ENCODE data around the gene C1orf122.
"Not testable (repeated sequence)": the region's sequence is repeated elsewhere in the genome, so short reads cannot be mapped to it uniquely, and the experiment has no call there.

The C1orf122 gene

DNA sequence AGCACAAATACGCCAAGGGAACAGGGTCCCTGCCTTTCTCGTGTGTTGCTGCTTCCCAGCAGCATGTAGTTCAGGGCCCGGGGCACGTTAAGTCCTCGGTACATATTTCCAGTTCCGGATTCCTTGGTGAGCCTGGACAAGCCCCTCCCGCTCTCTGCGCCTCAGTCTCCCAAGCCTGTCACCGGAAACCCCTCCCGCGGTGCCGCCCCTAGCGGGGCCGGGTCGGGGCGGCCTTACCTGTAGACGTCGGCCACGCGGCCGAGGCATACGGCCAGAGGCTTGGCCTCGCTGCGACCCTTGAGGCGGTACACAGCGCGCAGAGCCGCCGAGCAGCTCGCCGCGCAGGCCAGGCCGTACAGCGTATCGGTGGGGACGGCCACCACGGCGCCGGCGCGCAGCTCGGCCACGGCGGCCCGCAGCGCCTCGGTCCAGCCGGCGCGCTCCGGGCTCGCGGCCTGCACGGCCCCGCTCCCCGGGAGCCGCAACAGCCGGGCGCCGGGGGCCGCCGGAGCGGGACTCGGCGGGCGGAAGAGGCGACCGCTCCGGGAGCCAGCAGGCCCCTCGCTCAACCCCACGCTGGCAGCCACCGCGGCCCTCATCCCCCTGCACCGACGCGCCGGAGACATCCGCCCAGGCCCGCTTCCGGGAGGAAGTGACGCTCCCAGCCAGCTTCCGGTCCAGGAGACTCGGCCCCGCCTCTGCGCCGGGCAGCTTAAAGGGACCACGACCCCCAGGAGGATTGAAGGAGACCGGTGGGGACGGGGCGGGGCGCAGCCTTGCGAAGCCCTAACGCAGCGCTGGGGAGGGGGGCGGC is at the start of gene C1orf122, which contains the start of gene YRDC:
TSS of gene C1orf122 (plus strand) at position 236 of the 814 bp plus-strand sequence. CDS start 615 bp downstream, outside the sequence.
TSS of gene YRDC (minus strand) at position 654 of the 814 bp plus-strand sequence. CDS start at position 626, 28 bp downstream.
- peak; percentile 93 for DNase-seq

DNA sequence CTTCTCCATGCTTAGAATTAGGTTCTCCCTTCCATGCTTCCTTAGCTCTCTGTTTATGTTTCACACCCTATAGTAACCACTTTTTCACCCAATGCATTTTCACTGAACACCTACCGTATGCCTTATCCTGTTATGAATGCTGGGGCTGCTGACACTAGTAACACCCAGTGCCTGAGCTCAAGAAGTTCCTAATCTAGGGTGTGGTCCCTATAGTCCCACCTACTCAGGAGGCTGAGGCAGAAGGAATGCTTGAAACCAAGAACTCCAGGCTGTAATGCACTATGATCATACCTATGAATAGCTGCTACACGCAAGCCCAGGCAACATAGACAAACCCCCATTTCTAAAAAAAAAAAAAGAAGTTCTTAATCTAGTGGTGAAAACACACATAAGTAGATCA is 48.1 kb upstream of the C1orf122 start:
- DNase-seq, result no peak

DNA sequence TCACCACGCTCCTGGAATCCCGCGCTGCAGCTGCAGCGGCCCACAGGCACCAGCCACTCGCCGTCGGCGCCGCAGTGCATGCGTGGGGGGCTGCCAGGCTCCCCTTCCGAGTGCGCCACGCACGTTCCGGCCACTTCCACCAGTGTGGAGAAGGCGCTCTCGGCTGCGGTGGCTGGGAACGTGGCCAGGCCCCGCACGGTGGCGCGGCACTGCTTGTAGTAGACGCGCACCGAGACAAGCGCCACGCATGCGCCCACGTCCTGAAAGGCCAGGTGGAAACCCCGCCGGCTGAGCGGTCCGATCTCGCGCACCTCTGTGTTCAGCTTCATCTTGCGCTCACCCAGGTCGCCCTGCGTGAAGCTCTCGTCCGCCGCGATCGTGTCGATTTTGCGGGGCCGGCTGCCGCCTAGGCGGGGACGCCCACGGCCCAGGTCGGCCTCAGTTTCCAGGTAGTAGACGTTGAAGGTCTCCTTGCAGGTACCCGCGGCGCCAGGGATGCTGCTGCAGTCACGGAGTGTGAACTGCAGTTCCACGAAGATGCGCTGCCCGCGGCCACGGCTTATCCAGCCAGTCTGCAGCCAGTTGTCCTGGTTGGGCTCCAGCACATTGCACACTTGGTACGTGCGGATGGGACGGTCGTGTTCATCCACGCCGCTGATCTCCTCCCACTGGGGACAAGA is 46.0 kb upstream of the C1orf122 start:
- no peak for DNase-seq

DNA sequence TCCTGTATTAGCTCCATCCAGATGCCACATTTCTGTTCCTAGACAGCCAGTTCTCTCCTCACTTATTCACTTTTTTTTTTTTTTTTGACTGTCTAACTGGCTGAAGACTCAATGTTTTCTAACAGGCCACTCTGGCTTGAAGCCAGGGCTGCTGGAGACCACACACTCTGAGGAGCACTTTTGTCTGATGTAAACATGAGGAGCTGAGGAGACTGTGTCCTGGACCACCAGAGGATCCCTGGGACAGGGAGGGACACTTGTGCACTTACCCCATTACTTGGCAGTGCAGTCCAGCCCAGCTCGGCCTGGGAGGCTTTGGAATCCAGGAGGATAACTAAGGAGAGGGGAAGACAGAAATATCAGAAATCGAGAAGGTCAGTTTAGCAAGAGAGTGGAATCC is 45.1 kb upstream of the C1orf122 start:
- no peak for DNase-seq

DNA sequence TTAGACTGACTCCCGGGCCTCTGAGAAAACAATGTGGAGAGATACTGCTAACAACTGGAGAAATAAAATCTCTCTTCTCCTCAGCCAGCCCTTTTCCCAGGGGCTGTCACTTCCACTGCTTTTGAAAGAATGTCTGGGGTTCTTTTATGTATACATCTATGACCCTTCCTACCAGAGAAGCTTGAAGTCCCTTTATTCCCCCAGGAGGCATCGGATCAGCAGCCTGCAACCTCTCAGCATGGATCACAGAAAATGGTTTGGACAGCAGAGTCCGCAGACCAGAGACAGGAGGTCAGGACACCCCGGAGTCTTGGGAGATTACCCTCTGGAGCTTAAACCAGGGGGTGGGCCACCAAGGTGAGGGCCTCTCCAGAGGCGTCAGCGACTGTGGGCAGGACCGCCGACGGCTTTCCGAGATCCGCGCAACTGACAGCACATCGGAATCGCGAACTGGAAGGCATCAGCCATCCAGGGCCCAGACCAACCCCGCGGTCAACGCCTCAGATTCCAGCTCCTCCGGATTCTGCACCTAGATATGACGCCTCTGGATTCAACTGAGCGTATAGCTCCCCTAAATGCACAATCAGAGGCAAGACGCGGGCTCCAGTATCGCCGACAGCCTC is 43.7 kb upstream of the C1orf122 start:
- no peak for DNase-seq

DNA sequence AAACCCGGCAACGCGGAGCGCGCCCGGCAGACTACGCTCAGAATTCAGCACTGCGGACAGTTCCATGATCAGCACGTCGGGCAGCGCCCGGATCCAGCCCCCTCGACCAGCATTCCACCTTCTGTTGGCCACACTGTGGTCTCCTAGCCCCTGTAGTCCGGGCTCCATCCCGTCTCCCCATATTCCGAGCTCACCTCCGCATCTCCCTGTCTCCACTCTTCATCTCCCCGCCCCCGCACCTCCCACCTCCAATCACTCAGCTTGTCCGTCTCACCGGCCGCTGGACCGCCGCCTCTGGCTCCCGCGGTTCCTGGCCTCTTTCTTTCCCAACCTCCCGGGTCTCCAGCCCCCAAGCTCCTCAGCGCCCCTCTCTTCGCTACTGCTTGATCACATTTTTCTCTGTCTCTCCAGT is 43.2 kb upstream of the C1orf122 start:
- no peak for DNase-seq

DNA sequence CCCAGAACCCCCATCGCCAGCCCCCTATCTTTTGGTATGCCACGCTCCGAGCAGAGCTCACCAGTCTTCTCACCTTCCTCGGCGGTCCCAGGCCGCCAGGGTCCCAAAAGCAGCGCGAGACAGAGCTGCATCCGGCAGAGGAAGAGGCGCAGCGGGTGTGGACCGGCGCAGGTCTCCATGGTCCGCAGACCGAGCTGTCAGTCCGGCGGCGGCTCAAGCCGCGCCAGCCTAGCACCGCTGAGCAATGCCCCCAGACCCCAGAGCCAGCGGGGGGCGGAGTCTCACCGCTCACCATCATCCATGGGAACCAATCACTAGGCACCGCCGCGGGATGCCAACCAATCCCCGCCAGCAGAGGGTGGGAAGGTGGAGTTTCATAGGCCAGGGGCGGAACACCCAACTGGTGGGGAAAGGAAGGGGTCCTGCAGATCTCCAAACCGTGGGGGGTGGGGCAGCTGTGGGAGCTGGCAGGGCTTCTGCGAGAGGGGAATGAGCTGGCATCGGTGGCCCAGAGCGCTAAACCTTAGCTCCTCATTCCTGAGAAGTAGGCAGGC is 42.6 kb upstream of the C1orf122 start, which contains the start of gene EPHA10:
TSS of gene EPHA10 (minus strand) at position 233 of the 554 bp plus-strand sequence. CDS start at position 179, 54 bp downstream.
- DNase-seq, result peak; percentile 80

DNA sequence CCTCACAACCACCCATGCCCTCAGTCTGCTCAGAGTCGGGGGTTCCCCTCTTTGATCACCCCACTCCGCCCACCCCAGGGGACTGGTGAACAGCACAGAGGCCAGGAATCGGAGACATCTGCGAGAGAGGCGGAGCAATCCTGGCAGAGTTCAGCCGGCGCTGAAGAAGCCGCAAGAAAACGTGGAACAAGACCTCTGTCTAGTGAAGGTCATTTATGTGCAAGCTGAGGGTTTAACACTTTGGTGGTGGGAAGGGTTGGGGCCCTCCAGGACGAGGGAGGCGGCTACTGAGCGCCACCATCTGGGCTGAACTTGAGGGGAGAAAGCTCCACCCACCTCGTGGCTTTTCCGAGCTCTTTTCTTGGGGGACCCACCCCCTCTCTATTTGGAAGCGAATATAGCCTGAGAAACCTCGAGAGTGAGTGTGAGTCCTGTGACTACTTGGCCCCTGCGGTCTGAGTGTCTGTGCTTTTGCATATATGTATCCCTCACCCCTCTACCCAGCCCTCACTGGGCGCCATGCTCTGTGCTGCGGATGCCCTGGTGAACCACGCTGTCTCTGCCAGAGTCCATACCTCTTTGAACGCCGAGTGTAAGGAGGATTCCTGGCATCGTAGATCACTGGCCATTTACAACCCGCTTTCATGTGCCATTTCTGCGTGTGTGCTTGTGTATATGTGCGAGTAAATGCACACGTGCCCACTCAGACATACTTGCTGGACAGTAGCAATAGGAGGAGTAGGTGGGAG is 41.5 kb upstream of the C1orf122 start:
- no peak for DNase-seq

DNA sequence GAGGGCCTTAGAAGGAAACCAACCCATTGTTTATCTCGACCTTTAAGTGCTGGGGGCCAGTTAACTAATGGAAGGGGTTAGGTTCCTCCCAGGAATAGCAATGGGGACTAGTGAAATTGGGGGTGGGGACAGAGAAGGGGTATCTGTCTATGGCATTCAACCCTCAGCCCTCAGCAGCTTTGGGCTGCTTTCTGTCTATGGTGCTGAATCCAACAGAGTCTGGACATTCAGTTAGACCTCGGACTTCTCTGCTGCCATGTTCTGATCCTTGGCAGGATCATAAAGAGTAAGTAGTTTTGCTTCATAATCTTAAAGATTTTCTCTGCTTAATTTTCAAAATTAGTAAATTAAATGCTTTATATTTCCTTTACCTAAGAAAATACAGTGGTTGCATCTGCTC is 40.1 kb upstream of the C1orf122 start:
- no peak for DNase-seq

DNA sequence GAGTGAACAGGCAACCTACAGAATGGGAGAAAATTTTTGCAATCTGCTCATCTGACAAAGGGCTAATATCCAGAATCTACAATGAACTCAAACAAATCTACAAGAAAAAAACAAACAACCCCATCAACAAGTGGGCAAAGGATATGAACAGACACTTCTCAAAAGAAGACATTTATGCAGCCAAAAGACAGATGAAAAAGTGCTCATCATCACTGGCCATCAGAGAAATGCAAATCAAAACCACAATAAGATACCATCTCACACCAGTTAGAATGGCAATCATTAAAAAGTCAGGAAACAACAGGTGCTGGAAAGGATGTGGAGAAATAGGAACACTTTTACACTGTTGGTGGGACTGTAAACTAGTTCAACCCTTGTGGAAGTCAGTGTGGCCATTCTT is 36.1 kb upstream of the C1orf122 start:
- not testable (repeated sequence) for DNase-seq

DNA sequence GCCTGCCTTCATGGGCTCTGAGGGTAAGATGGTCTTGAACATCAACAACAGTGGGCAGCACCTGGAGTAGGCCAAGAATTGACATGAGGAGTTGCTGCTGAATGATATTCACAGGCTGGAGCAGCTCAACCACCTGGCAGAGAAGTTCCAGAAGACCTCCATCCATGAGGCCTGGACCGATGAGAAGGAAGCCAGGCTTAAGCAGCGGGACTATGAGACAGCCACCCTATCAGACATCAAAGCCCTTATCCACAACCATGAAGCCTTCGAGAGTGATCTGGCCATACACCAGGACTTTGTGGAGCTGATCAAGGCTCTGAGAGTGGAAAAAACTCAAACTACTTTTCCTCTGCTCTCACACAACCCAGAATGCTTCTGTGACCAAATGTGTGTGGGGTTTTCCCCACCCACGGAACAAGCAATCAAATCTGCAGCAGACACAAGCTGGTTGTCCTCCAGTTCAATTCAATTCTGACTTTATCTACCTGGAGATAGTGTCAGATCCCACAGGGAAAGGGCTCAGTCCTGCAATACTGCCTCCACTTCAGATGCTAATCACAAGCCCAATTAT is 30.6 kb upstream of the C1orf122 start:
- no peak for DNase-seq

DNA sequence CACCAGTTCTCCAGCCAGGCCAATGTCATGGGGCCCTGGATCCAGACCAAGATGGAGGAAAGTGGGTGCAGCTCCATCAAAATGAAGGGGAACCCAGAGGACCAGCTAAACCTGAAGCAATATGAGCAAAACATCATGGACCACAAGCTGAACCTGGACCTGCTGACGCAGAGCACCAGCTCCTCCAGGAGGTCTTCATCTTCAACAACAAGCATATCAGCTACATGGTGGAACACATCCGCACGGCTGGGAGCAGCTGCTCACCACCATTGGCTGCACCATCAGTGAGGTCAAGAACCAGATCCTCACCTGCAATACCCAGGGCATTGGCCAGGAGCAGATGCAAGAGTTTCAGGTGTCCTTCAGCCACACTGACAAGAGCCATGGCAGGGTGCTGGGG is 28.9 kb upstream of the C1orf122 start:
- no peak for DNase-seq

DNA sequence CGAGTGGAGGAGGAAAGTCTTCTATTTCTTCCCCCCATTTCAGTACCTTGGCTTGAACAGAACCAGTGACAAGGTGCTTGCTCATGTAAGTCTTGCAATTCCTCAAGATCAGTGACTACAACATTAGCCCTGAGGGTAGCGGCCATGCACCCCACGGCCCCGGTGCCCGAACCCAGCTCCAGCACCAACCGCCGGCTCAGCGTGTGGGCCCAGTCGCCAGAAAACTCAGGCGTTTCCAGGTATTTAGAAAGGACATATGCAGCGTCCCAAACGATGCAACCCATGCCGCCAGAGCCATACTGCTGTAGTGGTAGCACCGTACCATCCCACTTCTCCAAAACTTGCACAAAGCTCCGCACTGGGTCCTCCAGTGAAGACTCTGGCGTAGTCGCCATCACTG is 25.1 kb upstream of the C1orf122 start:
- DNase-seq, result no peak

DNA sequence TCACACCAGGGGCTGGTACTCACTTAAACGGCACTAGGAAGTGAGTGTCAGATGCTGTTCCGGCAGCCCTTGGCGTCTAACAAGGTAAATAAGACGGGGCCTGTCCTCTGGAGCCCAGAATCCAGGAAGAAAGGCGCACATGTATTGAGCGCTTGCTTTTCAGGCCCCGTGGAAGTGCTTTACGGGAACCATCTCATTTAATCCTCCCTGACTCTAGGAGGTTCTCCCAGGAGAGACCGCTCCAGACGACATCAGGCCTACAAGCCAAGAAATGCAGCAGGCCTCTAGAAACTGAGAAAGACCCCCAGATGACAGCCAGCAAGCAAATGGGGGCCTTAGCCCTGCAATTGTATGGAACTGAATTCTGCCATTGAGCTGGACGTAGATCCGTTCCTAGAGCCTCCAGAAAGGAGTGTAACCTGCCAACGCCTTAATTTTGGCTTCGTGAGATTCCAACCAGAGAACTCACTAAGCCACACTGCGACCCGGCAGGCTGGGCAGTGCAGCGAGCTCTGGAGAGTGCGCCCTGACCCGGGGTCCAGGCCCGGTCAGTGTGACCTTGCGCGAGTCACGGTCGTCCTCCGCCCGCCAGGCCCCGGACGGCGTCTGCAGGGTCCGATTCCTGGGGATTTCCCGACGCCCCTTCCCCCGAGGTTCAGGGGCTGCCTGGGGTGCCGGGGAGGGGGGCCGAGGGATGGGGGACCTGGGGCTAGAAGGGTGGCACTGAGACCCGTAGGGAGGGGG is 14.5 kb upstream of the C1orf122 start:
- no peak for DNase-seq

DNA sequence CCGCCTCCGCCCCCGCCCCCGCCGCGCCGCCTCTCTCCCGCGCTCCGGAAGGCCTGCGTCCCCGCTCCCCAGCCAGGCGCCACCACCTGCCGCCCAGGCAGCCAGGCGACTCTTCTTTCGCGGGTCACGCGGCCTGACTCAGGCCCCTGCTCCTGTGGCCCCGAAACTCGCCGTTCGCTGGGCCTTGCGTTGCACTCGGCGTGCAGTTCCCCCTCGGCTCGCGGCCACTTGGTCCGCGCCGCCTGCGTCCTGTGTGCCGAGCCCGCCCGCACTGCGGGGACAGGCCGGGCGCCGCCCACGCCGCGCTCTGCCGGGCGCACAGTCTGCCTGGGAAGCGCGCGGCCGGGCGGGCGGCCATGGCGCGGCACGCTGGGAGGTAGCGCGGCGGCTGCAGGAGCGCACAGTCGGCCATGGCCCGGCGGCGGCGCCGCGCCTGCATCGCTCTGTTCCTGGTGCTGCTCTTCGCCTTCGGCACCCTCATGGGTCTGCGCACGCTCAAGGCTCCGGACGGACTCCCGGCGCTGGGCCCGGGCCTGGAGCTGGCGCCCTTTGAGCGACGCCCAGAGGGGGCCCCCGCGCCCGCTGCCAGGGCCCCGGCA is 13.7 kb upstream of the C1orf122 start, which contains the start of gene MANEAL:
TSS of gene MANEAL (plus strand) at position 75 of the 599 bp plus-strand sequence. CDS start at position 411, 336 bp downstream.
- peak; percentile 49 for DNase-seq

DNA sequence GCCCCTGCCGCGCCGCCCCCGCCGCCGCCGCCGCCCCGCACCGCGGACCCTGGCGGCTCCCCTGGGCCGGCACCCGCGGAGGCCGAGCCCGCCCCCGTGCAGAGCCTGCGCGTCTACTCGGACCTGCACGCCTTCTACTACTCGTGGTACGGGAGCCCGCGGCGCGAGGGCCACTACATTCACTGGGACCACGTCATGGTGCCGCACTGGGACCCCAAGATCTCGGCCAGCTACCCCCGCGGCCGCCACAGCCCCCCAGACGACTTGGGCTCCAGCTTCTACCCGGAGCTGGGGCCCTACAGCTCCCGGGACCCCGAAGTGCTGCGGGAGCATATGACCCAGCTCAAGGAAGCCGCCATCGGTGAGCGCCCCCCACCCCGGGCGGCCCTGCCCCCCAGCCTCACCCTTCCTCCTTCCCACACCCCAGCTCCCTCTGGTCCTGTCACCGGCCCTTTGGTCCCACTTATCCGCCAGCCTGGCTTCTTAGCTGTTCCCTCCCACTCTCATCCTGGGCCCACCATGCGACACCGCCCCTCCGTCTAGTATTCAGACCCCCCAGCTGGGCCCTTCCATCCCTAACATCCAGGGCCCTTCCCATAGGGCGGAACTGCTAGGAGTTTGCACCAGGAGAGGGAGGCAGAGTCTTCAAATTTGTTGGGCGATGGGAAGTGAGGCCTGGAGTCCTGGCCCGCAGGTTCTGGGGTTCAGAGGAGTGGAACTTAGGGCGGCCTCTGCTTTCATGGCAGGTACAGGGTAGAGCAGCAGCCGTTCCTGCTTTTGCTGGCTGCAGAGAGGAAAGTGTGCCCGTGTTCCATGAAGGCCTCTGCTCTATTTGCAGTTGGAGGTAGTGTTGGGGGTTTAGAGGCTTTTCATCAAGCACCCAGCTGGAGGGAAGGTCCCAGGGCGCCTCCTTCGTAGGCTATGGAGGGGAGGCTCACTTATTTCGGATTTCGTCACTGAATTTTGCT is 12.9 kb upstream of the C1orf122 start:
- no peak for DNase-seq

DNA sequence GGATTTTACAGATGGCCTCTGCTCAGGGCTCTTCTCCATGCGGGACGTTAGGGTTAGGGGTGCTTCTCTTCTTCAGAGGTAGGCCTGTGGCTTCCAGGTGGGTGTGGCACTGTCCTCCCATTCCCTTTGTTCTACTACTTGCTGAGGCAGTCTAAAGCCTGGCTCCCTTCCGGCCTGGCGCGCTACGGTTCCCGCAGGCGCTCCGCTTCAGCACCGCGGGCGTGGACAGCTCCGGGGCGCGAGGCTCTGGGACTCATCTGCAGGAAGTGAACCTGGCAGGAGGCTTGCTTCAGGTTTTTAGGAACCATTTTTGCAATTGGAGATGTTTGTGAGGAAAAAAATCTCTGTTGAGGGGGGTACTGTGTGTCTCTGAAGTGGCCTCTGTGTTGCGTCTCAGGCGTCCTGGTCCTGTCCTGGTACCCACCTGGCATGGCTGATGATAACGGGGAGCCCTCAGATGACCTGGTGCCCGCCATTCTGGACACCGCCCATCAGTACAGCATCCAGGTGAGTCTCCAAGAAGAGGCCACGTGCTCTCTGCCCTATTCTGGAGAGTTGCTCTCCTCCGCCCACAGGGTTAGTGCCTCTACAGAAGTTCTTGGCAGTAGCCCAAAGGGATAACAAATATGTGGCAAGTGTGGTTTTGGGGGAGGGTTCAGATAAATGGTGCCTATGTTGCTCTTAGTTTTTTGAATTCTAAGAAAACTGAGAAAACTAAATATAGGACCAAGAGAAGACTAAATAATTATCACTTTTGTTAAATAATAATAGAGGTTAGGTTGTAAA is 12.1 kb upstream of the C1orf122 start:
- no peak for DNase-seq

DNA sequence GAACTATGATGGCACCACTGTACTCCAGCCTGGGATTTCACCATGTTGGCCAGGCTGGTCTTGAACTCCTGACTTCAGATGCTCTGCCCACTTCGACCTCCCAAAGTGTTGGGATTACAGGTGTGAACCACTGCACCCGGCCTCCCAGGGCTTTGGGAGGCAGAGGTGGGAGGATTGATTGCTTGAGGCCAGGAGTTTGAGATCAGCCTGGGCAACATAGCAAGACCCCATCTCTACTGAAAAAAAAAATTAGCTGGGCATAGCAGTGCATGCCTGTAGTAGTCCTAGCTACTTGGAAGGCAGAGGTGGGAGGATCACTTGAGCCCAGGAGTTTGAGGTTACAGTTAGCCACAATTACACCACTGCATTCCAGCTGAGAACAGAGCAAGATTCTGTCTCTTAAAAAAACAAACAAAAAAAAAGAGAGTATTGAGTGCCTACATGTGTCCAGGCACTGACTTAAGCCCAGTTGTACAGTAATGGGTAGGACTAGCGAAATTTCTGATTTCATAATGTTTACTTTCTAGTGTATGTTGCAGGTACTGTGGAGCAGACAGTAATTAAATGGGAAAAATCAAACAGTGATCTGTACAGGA is 9.7 kb upstream of the C1orf122 start:
- no peak for DNase-seq

All from NCI-H1436 (cell line).